HepG2 (cell line): ENCODE results near the gene NBR1. TPM values are rescaled to one million over a fixed set of nuclear protein-coding genes. Genes with fewer than 3 reads are reported as not detected.
A peak's percentile ranks its signal among the peaks of the same experiment; 100 is the strongest.

Experiments used
- ARID2 ChIP-seq: sonication (generic); formaldehyde crosslinking; IDR thresholded peaks from 2 replicates; pipeline ENCODE4 v1.8.1; 2022; ENCODE audit warnings: mild to moderate bottlenecking, missing genetic modification reagents, borderline replicate concordance
- EHMT2 ChIP-seq: fragments of 200-600 bp; sonication (generic); IDR thresholded peaks from 2 replicates; pipeline ENCODE4 v1.7.0; 2017; ENCODE audit warnings: antibody characterized with exemption, low read depth, low read length, borderline replicate concordance
- EZH2 ChIP-seq: conservative IDR thresholded peaks from 2 replicates; pipeline ENCODE4 v1.6.1; 2012; ENCODE audit warnings: mild to moderate bottlenecking, low read depth, low read length, moderate library complexity
- KDM2A ChIP-seq: sonication (generic); formaldehyde crosslinking; IDR thresholded peaks from 2 replicates; pipeline ENCODE4 v1.4.0; 2020; ENCODE audit warnings: low read depth, missing genetic modification reagents, borderline replicate concordance
- MAFK ChIP-seq, 2 experiments: IDR thresholded peaks in 1 of 2; conservative IDR thresholded peaks in 1 of 2; 2 replicates each; pipeline ENCODE4 v1.6.1; 2011; ENCODE audit warnings: improper control_type of control experiment in 2 of 2, low read length in 2 of 2
- PHF20 ChIP-seq: sonication (generic); formaldehyde crosslinking; IDR thresholded peaks from 2 replicates; pipeline ENCODE4 v1.5.0; 2020; ENCODE audit warnings: mild to moderate bottlenecking, missing genetic modification reagents
- RELA ChIP-seq: sonication (generic); formaldehyde crosslinking; IDR thresholded peaks from 2 replicates; pipeline ENCODE4 v1.4.0; 2020; ENCODE audit warnings: missing genetic modification reagents
- SIX4 ChIP-seq: sonication (generic); formaldehyde crosslinking; IDR thresholded peaks from 2 replicates; pipeline ENCODE4 v1.4.0; 2020; ENCODE audit warnings: missing genetic modification reagents
- SKI ChIP-seq: fragments of 450-650 bp; IDR thresholded peaks from one replicate; pipeline ENCODE4 v1.6.1; 2018; ENCODE audit warnings: mild to moderate bottlenecking; ENCODE audit not compliant: partially characterized antibody
- ZNF180 ChIP-seq: sonication (generic); formaldehyde crosslinking; IDR thresholded peaks from 2 replicates; pipeline ENCODE4 v1.4.0; 2020; ENCODE audit warnings: low read depth, missing genetic modification reagents, borderline replicate concordance
- ZNF282 ChIP-seq: fragments of 450-650 bp; IDR thresholded peaks from 2 replicates; pipeline ENCODE4 v1.6.1; 2018; ENCODE audit not compliant: partially characterized antibody
- ZNF432 ChIP-seq: sonication (generic); formaldehyde crosslinking; IDR thresholded peaks from 2 replicates; pipeline ENCODE4 v1.5.0; 2020; ENCODE audit warnings: missing genetic modification reagents, mild to moderate bottlenecking, borderline replicate concordance
- ZNF558 ChIP-seq: sonication (generic); formaldehyde crosslinking; IDR thresholded peaks from 2 replicates; pipeline ENCODE4 v1.9.0; 2022; ENCODE audit warnings: mild to moderate bottlenecking, missing genetic modification reagents, borderline replicate concordance
- ZNF572 ChIP-seq: sonication (generic); formaldehyde crosslinking; IDR thresholded peaks from 2 replicates; pipeline ENCODE4 v1.5.1; 2020; ENCODE audit warnings: mild to moderate bottlenecking, missing genetic modification reagents
- ZNF598 ChIP-seq: sonication (generic); formaldehyde crosslinking; IDR thresholded peaks from 2 replicates; pipeline ENCODE4 v1.5.1; 2020; ENCODE audit warnings: mild to moderate bottlenecking, missing genetic modification reagents, borderline replicate concordance
- ZNF703 ChIP-seq: sonication (generic); formaldehyde crosslinking; IDR thresholded peaks from 2 replicates; pipeline ENCODE4 v1.5.1; 2020; ENCODE audit warnings: missing genetic modification reagents, mild to moderate bottlenecking, moderate library complexity, borderline replicate concordance
- ZNF841 ChIP-seq: sonication (generic); formaldehyde crosslinking; IDR thresholded peaks from 2 replicates; pipeline ENCODE4 v1.8.1; 2023; ENCODE audit warnings: missing genetic modification reagents, borderline replicate concordance
- polyA plus RNA-seq, 8 experiments: library from polyadenylated mRNA; depleted of rRNA in 3 of 8; stranded (reverse) in 7 of 8; unstranded in 1 of 8; fragments of >200 nt; fragmentation: Illumina TruSeq in 4 of 8; extraction: Trizol in 4 of 8; gene quantifications; 2 replicates each; pipeline versions ENCODE4 v1.2.1 to v1.2.3, GENCODE V29; 2011 to 2016; ENCODE audit warnings: low read depth in 4 of 8, missing spikeins in 1 of 8, mixed read lengths in 1 of 8; ENCODE audit not compliant: insufficient read depth in 1 of 8
- total RNA-seq, 5 experiments: library from RNA; depleted of rRNA; stranded (reverse); fragments of >200 nt; fragmentation: Illumina TruSeq; extraction: Trizol; gene quantifications; 2 replicates each; pipeline ENCODE4 v1.2.3, GENCODE V29; 2016; ENCODE audit warnings: low read depth in 1 of 5
- TF ChIP-seq, protein P1 (sequence below): sonication (generic); formaldehyde crosslinking; conservative IDR thresholded peaks from 2 replicates; pipeline ENCODE4 v1.4.0; 2020; ENCODE audit warnings: missing genetic modification reagents
- TF ChIP-seq, protein P2 (sequence below): sonication (generic); formaldehyde crosslinking; IDR thresholded peaks from 2 replicates; pipeline ENCODE4 v1.4.0; 2020; ENCODE audit warnings: missing genetic modification reagents
- TF ChIP-seq, protein P3 (sequence below): sonication (generic); formaldehyde crosslinking; IDR thresholded peaks from 2 replicates; pipeline ENCODE4 v1.4.0; 2020; ENCODE audit warnings: missing genetic modification reagents
- TF ChIP-seq, protein P4 (sequence below): sonication (generic); formaldehyde crosslinking; IDR thresholded peaks from 2 replicates; pipeline ENCODE4 v1.8.1; 2022; ENCODE audit warnings: low read depth, mild to moderate bottlenecking, missing genetic modification reagents

NBR1 gene
- total and polyA plus RNA-seq, 2 of the 13 experiments (the other 11 are each of a cell fraction or from before 2014, with no cell fraction given): 51.7 to 121 TPM

DNA sequence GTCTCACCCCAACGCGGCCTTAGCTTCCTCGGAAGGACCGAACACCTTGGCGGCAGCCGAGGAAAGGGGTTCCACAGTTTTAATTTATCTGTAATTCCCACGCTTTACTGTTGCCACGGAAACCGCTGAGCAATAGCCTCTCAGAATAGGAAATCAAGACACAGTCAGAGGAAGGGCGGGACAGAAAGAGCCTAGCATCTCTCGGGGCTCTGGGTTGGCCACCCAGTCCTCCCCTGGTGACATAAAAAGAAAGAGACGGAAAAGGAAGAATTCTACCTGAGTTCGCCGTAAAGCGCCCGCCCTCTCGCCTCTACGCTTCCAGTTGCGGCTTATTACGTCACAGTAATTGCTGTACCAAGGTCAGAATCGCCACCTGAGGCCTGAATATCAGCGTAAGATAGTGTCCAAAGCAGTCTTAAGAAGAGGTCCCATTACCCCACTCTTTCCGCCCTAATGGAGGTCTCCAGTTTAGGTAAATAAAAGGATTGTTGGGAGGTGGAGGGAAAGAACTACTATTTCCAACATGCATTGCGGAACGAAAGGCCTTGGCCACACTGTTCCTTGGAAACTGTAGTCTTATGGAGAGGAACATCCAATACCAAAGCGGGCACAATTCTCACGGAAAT, 761 bp upstream of the NBR1 start (continued):
- TF ChIP-seq, protein P1, sequence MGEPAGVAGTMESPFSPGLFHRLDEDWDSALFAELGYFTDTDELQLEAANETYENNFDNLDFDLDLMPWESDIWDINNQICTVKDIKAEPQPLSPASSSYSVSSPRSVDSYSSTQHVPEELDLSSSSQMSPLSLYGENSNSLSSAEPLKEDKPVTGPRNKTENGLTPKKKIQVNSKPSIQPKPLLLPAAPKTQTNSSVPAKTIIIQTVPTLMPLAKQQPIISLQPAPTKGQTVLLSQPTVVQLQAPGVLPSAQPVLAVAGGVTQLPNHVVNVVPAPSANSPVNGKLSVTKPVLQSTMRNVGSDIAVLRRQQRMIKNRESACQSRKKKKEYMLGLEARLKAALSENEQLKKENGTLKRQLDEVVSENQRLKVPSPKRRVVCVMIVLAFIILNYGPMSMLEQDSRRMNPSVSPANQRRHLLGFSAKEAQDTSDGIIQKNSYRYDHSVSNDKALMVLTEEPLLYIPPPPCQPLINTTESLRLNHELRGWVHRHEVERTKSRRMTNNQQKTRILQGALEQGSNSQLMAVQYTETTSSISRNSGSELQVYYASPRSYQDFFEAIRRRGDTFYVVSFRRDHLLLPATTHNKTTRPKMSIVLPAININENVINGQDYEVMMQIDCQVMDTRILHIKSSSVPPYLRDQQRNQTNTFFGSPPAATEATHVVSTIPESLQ (CRISPR knock-in tag): 0 out of 2 replicates have a peak, but pooled peaks have one; percentile 9
- TF ChIP-seq ZNF703 (CRISPR knock-in tag) (no peak), ZNF572 (CRISPR knock-in tag) (0 out of 2 replicates have a peak, but pooled peaks have one; percentile 38), SKI (peak; percentile 4), ZNF598 (CRISPR knock-in tag) (0 out of 2 replicates have a peak, but pooled peaks have one; percentile 57), ZNF558 (CRISPR knock-in tag) (no peak; the same call in 1 of the 2 replicates), ZNF841 (no peak), EHMT2 (no peak), MAFK (conservative IDR thresholded peaks at IDR 0.05 in 1 of 2, IDR thresholded peaks at IDR 0.05 in 1 of 2; ENCODE audit: low read length in 2 of 2) (no peak), ZNF432 (CRISPR knock-in tag) (no peak), EZH2 (no peak), PHF20 (CRISPR knock-in tag) (peak; percentile 84), KDM2A (CRISPR knock-in tag) (peak; percentile 63), ZNF282 (no peak), ZNF180 (CRISPR knock-in tag) (no peak), SIX4 (CRISPR knock-in tag) (no peak), ARID2 (CRISPR knock-in tag) (peak; percentile 89), RELA (CRISPR knock-in tag) (no peak)
- TF ChIP-seq, protein P2, sequence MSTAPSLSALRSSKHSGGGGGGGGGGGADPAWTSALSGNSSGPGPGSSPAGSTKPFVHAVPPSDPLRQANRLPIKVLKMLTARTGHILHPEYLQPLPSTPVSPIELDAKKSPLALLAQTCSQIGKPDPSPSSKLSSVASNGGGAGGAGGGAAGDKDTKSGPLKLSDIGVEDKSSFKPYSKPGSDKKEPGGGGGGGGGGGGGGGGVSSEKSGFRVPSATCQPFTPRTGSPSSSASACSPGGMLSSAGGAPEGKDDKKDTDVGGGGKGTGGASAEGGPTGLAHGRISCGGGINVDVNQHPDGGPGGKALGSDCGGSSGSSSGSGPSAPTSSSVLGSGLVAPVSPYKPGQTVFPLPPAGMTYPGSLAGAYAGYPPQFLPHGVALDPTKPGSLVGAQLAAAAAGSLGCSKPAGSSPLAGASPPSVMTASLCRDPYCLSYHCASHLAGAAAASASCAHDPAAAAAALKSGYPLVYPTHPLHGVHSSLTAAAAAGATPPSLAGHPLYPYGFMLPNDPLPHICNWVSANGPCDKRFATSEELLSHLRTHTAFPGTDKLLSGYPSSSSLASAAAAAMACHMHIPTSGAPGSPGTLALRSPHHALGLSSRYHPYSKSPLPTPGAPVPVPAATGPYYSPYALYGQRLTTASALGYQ (CRISPR knock-in tag): peak; percentile 6; the same call in 1 of the 2 replicates
- TF ChIP-seq, protein P3, sequence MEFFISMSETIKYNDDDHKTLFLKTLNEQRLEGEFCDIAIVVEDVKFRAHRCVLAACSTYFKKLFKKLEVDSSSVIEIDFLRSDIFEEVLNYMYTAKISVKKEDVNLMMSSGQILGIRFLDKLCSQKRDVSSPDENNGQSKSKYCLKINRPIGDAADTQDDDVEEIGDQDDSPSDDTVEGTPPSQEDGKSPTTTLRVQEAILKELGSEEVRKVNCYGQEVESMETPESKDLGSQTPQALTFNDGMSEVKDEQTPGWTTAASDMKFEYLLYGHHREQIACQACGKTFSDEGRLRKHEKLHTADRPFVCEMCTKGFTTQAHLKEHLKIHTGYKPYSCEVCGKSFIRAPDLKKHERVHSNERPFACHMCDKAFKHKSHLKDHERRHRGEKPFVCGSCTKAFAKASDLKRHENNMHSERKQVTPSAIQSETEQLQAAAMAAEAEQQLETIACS (CRISPR knock-in tag): peak; percentile 12; the same call in 1 of the 2 replicates
- TF ChIP-seq, protein P4, sequence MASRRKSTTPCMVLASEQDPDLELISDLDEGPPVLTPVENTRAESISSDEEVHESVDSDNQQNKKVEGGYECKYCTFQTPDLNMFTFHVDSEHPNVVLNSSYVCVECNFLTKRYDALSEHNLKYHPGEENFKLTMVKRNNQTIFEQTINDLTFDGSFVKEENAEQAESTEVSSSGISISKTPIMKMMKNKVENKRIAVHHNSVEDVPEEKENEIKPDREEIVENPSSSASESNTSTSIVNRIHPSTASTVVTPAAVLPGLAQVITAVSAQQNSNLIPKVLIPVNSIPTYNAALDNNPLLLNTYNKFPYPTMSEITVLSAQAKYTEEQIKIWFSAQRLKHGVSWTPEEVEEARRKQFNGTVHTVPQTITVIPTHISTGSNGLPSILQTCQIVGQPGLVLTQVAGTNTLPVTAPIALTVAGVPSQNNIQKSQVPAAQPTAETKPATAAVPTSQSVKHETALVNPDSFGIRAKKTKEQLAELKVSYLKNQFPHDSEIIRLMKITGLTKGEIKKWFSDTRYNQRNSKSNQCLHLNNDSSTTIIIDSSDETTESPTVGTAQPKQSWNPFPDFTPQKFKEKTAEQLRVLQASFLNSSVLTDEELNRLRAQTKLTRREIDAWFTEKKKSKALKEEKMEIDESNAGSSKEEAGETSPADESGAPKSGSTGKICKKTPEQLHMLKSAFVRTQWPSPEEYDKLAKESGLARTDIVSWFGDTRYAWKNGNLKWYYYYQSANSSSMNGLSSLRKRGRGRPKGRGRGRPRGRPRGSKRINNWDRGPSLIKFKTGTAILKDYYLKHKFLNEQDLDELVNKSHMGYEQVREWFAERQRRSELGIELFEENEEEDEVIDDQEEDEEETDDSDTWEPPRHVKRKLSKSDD (CRISPR knock-in tag): peak; percentile 87
